Measurements from ENCODE around the gene DSCAM. TPM values are rescaled to one million over a fixed set of nuclear protein-coding genes. Genes with fewer than 3 reads are reported as not detected.

DSCAM gene
- polyA plus RNA-seq, 3 donors: not detected

DNA sequence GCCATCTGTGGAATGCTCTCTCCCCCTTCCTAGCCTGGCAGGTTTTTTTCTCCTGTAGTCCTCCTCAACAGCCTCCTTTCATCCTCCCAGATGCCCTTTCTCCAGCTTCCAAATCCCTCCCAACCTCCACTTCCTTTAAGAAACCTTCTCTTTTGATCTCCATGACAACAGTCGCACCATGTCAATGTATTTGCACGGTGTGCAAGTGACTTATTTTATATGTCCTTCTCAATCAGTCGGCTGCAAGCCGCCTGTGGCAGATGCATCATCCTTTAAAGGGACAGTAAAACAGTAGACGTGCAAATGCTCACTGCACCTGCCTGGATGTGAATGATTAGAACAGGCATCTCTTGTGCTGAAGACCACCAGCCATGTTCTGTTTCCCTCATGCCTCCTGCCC lies 694.5 kb downstream of the DSCAM start:
- peaks cover 0 to 3% (median 2%) of the 10 kb centered on the region in 3 donors for H3K27me3 Mint-ChIP-seq (ENCODE audit: low read depth in 3 of 3)
- no peaks in the 10 kb centered on the region for H3K4me1 Mint-ChIP-seq
- Histone ChIP-seq H3K4me2 (replicated peaks; ENCODE audit: extremely low read depth, low read length, poor library complexity, severe bottlenecking) (no peak overlapping the region), H3K4me1 (ENCODE audit: control insufficient read depth in 1 of 2, insufficient read depth in 2 of 2, low read length in 2 of 2) (no peaks in the 10 kb centered on the region), H3K4me3 (replicated peaks in 1 of 3; ENCODE audit: low read depth in 2 of 3, low read length in 3 of 3) (no peak overlapping the region), H3K9me3 (replicated peaks in 1 of 2; ENCODE audit: control insufficient read depth in 1 of 2, insufficient read depth in 1 of 2, low read length in 2 of 2) (no peaks in the 10 kb centered on the region), H3K36me3 (replicated peaks in 1 of 2; ENCODE audit: control insufficient read depth in 1 of 2, insufficient read depth in 2 of 2, low read length in 2 of 2) (no peaks in the 10 kb centered on the region), H2AFZ (ENCODE audit: insufficient read depth, low read depth, low read length, poor library complexity, severe bottlenecking) (no peak overlapping the region), H3K27me3 (ENCODE audit: control insufficient read depth in 2 of 2, insufficient read depth in 2 of 2, low read length in 2 of 2) (no peaks in the 10 kb centered on the region), H3K27ac (ENCODE audit: low read depth in 1 of 2, low read length in 2 of 2) (no peak overlapping the region), H4K20me1 (ENCODE audit: insufficient read depth, low read length) (no peaks in the 10 kb centered on the region), H3K79me2 (ENCODE audit: insufficient read depth, low read length) (no peaks in the 10 kb centered on the region), H3K9ac (ENCODE audit: insufficient read depth, low read length, poor library complexity, severe bottlenecking) (no peak overlapping the region)
- H3K27ac Mint-ChIP-seq: no peak overlapping the region
- no peak for DNase-seq
- peaks cover 0 to 11% (median 4%) of the 10 kb centered on the region in 7 donors for H3K9me3 Mint-ChIP-seq
- intact Hi-C loops (cut with micrococcal nuclease): no loop called here
- H3K36me3 Mint-ChIP-seq: no peaks in the 10 kb centered on the region
- no peak overlapping the region for H3K4me3 Mint-ChIP-seq
- TF ChIP-seq, protein P1, sequence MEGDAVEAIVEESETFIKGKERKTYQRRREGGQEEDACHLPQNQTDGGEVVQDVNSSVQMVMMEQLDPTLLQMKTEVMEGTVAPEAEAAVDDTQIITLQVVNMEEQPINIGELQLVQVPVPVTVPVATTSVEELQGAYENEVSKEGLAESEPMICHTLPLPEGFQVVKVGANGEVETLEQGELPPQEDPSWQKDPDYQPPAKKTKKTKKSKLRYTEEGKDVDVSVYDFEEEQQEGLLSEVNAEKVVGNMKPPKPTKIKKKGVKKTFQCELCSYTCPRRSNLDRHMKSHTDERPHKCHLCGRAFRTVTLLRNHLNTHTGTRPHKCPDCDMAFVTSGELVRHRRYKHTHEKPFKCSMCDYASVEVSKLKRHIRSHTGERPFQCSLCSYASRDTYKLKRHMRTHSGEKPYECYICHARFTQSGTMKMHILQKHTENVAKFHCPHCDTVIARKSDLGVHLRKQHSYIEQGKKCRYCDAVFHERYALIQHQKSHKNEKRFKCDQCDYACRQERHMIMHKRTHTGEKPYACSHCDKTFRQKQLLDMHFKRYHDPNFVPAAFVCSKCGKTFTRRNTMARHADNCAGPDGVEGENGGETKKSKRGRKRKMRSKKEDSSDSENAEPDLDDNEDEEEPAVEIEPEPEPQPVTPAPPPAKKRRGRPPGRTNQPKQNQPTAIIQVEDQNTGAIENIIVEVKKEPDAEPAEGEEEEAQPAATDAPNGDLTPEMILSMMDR (IDR thresholded peaks at IDR 0.05): no peak
- whole genome bisulfite sequencing (ENCODE audit: insufficient coverage): 87% methylated on average over 3 of the region's 5 CpGs

DNA sequence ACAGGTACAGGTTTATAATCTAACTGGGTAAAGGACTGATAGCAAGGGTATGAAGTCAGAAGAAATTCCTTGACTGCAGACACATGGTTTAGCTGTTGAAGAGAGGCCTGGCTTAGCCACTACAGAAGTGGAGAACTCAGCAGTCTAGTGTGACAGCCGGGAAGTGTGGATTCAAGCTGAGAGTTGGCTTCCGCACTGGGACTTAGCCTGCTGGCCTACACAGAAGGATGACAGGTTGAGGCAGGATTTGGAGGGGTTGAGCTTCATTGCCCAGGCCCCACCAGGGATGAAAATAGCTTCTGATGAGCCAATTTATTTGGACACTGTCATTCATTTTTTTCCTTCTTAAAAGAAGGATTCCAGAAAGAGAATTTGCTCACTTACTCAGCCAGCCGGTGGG lies 695.3 kb downstream of the DSCAM start:
- Histone ChIP-seq H3K4me3 (replicated peaks in 1 of 3; ENCODE audit: low read depth in 2 of 3, low read length in 3 of 3) (no peak overlapping the region), H2AFZ (ENCODE audit: insufficient read depth, low read depth, low read length, poor library complexity, severe bottlenecking) (no peak overlapping the region), H3K36me3 (replicated peaks in 1 of 2; ENCODE audit: control insufficient read depth in 1 of 2, insufficient read depth in 2 of 2, low read length in 2 of 2) (no peaks in the 10 kb centered on the region), H3K27ac (ENCODE audit: low read depth in 1 of 2, low read length in 2 of 2) (no peak overlapping the region), H3K27me3 (ENCODE audit: control insufficient read depth in 2 of 2, insufficient read depth in 2 of 2, low read length in 2 of 2) (no peaks in the 10 kb centered on the region), H4K20me1 (ENCODE audit: insufficient read depth, low read length) (no peaks in the 10 kb centered on the region), H3K9ac (ENCODE audit: insufficient read depth, low read length, poor library complexity, severe bottlenecking) (no peak overlapping the region), H3K4me1 (ENCODE audit: control insufficient read depth in 1 of 2, insufficient read depth in 2 of 2, low read length in 2 of 2) (no peaks in the 10 kb centered on the region), H3K9me3 (replicated peaks in 1 of 2; ENCODE audit: control insufficient read depth in 1 of 2, insufficient read depth in 1 of 2, low read length in 2 of 2) (no peaks in the 10 kb centered on the region), H3K79me2 (ENCODE audit: insufficient read depth, low read length) (no peaks in the 10 kb centered on the region), H3K4me2 (replicated peaks; ENCODE audit: extremely low read depth, low read length, poor library complexity, severe bottlenecking) (no peak overlapping the region)
- WGBS (ENCODE audit: insufficient coverage): no CpG with 5 or more reads among the region's 3 CpGs
- Mint-ChIP-seq H3K4me1 (no peaks in the 10 kb centered on the region), H3K4me3 (no peak overlapping the region), H3K27me3 (ENCODE audit: low read depth in 3 of 3) (peaks cover 0 to 3% (median 2%) of the 10 kb centered on the region in 3 donors), H3K9me3 (peaks cover 0 to 8% (median 3%) of the 10 kb centered on the region in 7 donors), H3K27ac (no peak overlapping the region), H3K36me3 (no peaks in the 10 kb centered on the region)
- DNase-seq: no peak
- TF ChIP-seq, protein P1 (IDR thresholded peaks at IDR 0.05): no peak
- intact Hi-C loops (cut with micrococcal nuclease): no loop called here
